DOHH2 (cell line): ENCODE data around the gene ST3GAL5.

Source experiments
- CTCF ChIP-seq: fragments of 200-600 bp; sonication (generic); IDR thresholded peaks from one replicate; pipeline ENCODE4 v1.5.1; 2014; ENCODE audit warnings: antibody characterized with exemption, mild to moderate bottlenecking, low read depth, low read length; ENCODE audit not compliant: poor library complexity, severe bottlenecking
- EZH2phosphoT487 ChIP-seq: fragments of 200-600 bp; sonication (generic); IDR thresholded peaks from 2 replicates; pipeline ENCODE4 v1.6.1; 2017; ENCODE audit warnings: borderline replicate concordance, mild to moderate bottlenecking, antibody characterized with exemption, low read length, moderate library complexity, mixed read lengths

GRCh38 chr2:85925216-85925671 is 36.5 kb upstream of the ST3GAL5 start:
- TF ChIP-seq EZH2phosphoT487 (no peak), CTCF (no peak)
